Neuronal stem cell (in vitro differentiated cells): Measurements from ENCODE around the gene ANKRD65.
"Not testable (repeated sequence)": the region's sequence is repeated elsewhere in the genome, so short reads cannot be mapped to it uniquely, and the experiment has no call there.

Experiments used
- DNase-seq: peaks from one replicate; pipeline ENCODE4 v3.0.0-alpha.2; 2013; ENCODE audit warnings: low spot score
- H2AFZ ChIP-seq: one replicate; pipeline ENCODE4 v1.6.1; 2013; ENCODE audit warnings: mild to moderate bottlenecking, low read length, inconsistent platforms
- H2AK5ac ChIP-seq: 2 replicates; pipeline ENCODE4 v1.6.1; 2013; ENCODE audit warnings: low read depth, mild to moderate bottlenecking, inconsistent platforms, low read length, moderate library complexity, mixed read lengths
- H2BK120ac ChIP-seq: 2 replicates; pipeline ENCODE4 v1.6.1; 2013; ENCODE audit warnings: low read depth, mild to moderate bottlenecking, inconsistent platforms, low read length, moderate library complexity, mixed read lengths
- H2BK12ac ChIP-seq: one replicate; pipeline ENCODE4 v1.6.1; 2013; ENCODE audit warnings: low read length, inconsistent platforms
- H2BK15ac ChIP-seq: 2 replicates; pipeline ENCODE4 v1.6.1; 2013; ENCODE audit warnings: mild to moderate bottlenecking, low read length, inconsistent platforms, mixed read lengths
- H2BK5ac ChIP-seq: one replicate; pipeline ENCODE4 v1.6.1; 2013; ENCODE audit warnings: inconsistent platforms, mild to moderate bottlenecking, low read length, moderate library complexity
- H3K14ac ChIP-seq: one replicate; pipeline ENCODE4 v1.6.1; 2013; ENCODE audit warnings: low read length, inconsistent platforms
- H3K18ac ChIP-seq: 2 replicates; pipeline ENCODE4 v1.6.1; 2013; ENCODE audit warnings: low read length, inconsistent platforms
- H3K23ac ChIP-seq: 2 replicates; pipeline ENCODE4 v1.6.1; 2013; ENCODE audit warnings: low read depth, mild to moderate bottlenecking, mixed read lengths, low read length, inconsistent platforms; ENCODE audit not compliant: poor library complexity
- H3K27ac ChIP-seq: replicated peaks from 3 replicates; pipeline ENCODE4 v1.5.1; 2013; ENCODE audit warnings: low read length, inconsistent platforms
- H3K27me3 ChIP-seq, 3 experiments: 2 replicates each; pipeline ENCODE4 v1.6.1; 2013; ENCODE audit warnings: low read length in 3 of 3, mild to moderate bottlenecking in 2 of 3, inconsistent platforms in 1 of 3, low read depth in 1 of 3, mixed read lengths in 1 of 3, moderate library complexity in 1 of 3; ENCODE audit not compliant: control insufficient read depth in 3 of 3, insufficient read depth in 3 of 3
- H3K36me3 ChIP-seq, 2 donors: replicated peaks in 1 of 2; 2 replicates each; pipeline ENCODE4 v1.6.1; 2013; ENCODE audit warnings: low read length in 2 of 2; ENCODE audit not compliant: control insufficient read depth in 2 of 2, insufficient read depth in 2 of 2
- H3K4ac ChIP-seq: 2 replicates; pipeline ENCODE4 v1.6.1; 2013; ENCODE audit warnings: inconsistent platforms, mild to moderate bottlenecking, low read length, moderate library complexity
- H3K4me1 ChIP-seq, 2 donors: 1 replicate in 1 of 2; 2 replicates in 1 of 2; pipeline ENCODE4 v1.6.1; 2013; ENCODE audit warnings: low read length in 2 of 2, low read depth in 1 of 2; ENCODE audit not compliant: control insufficient read depth in 2 of 2, insufficient read depth in 1 of 2
- H3K4me2 ChIP-seq: one replicate; pipeline ENCODE4 v1.6.1; 2013; ENCODE audit warnings: mild to moderate bottlenecking, low read length, inconsistent platforms; ENCODE audit not compliant: insufficient read depth, poor library complexity, severe bottlenecking
- H3K4me3 ChIP-seq, 2 donors: 2 replicates each; pipeline ENCODE4 v1.5.1; 2013; ENCODE audit warnings: low read length in 2 of 2, mild to moderate bottlenecking in 2 of 2, inconsistent platforms in 1 of 2, moderate library complexity in 1 of 2
- H3K79me1 ChIP-seq: one replicate; pipeline ENCODE4 v1.6.1; 2013; ENCODE audit warnings: low read depth, mild to moderate bottlenecking, inconsistent platforms, low read length, moderate library complexity
- H3K9ac ChIP-seq: one replicate; pipeline ENCODE4 v1.6.1; 2013; ENCODE audit warnings: mild to moderate bottlenecking, low read depth, low read length, inconsistent platforms; ENCODE audit not compliant: poor library complexity
- H3K9me3 ChIP-seq, 2 donors: replicated peaks in 1 of 2; 2 replicates each; pipeline versions ENCODE3 to v1.6.1; 2013; ENCODE audit warnings: low read length in 2 of 2, mild to moderate bottlenecking in 2 of 2, inconsistent platforms in 1 of 2, low read depth in 1 of 2, mixed read lengths in 1 of 2, moderate library complexity in 1 of 2; ENCODE audit not compliant: control insufficient read depth in 2 of 2, insufficient read depth in 1 of 2
- H4K8ac ChIP-seq: one replicate; pipeline ENCODE4 v1.6.1; 2013; ENCODE audit warnings: low read depth, mild to moderate bottlenecking, inconsistent platforms, low read length, moderate library complexity
- H4K91ac ChIP-seq: one replicate; pipeline ENCODE4 v1.6.1; 2013; ENCODE audit warnings: low read length, low read depth, mild to moderate bottlenecking, inconsistent platforms; ENCODE audit not compliant: poor library complexity
- WGBS, 2 donors: extraction: QIAGEN DNeasy Blood & Tissue Kit; methylation state at CpG; one replicate each; pipeline ENCODE4 v1.1.7; 2013; ENCODE audit warnings: missing lambda C conversion rate in 2 of 2, mixed read lengths in 1 of 2; ENCODE audit not compliant: insufficient read length in 2 of 2, insufficient replicate concordance in 1 of 2; ENCODE audit errors: extremely low coverage in 2 of 2; 5-methylcytosine and 5-hydroxymethylcytosine counted together

The ANKRD65 gene

DNA sequence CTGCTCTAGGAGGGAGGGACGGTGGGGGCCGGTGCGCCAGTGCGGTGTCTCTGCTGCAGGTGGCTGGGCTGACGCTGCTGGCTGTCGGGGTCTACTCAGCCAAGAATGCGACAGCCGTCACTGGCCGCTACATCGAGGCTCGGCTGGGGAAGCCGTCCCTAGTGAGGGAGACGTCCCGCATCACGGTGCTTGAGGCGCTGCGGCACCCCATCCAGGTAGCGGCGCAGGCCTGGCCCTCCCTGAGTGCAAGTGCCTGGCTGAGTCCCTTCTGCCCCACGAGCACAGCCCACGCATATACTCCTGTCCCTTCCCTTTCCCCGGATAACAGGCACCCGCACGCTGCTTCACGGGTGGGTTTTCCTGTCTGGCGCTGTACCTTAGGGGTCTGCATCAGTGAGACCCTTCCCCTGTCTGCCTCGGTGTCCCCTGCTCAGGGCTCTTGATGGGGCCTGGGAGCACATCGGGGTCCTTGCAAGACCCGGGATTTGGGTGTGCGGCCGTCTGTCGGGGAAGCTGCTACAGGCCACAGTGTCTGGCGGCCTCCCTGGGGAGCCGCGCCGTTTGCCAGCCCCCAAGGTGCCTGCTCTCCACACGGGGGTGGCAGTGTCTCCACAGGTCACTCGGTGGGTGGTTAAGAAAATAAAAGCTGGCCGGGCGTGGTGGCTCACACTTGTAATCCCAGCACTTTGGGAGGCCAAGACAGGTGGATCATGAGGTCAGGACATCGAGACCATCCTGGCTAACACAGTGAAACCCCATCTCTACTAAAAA, 33.4 kb upstream of the ANKRD65 start:
- H2BK12ac ChIP-seq, H2AK5ac ChIP-seq, H3K9ac ChIP-seq, H3K79me1 ChIP-seq, H3K27me3 ChIP-seq, H3K4me3 ChIP-seq, H4K91ac ChIP-seq, H2AFZ ChIP-seq, H3K36me3 ChIP-seq, H2BK15ac ChIP-seq, DNase-seq, H4K8ac ChIP-seq, H3K9me3 ChIP-seq, H2BK120ac ChIP-seq, H3K14ac ChIP-seq, H3K4ac ChIP-seq, H2BK5ac ChIP-seq, H3K27ac ChIP-seq, H3K4me1 ChIP-seq, H3K4me2 ChIP-seq, H3K18ac ChIP-seq, H3K23ac ChIP-seq: not testable (repeated sequence)
- no CpG with 5 or more reads among the region's 41 CpGs for WGBS, 2 donors

DNA sequence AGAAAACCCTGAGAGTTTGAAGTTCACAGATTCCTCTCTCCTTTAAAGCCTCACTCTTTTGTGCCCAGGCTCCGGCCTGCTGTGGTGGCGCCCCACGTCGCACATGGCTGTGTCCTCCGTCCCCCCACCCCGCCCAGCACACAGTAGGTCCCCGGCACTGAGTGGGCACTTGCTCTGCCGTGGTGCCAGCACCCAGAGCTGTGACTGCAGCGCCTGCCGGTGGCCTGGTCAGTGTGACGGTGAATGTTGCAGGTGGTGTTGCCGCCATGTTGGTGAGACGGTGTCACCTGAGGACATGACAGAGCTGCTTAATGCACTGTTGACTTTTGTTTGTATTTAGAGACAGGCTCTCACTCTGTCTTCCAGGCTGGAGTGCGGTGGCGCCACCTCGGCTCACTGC, 31.8 kb upstream of the ANKRD65 start:
- H3K27me3 ChIP-seq: peaks cover 0 to 11% (median 0%) of the 10 kb centered on the region in 3 experiments
- no peak overlapping the region for H2AK5ac ChIP-seq
- no peak overlapping the region for H3K4me3 ChIP-seq
- H3K36me3 ChIP-seq: no peaks in the 10 kb centered on the region
- H2BK5ac ChIP-seq: no peak overlapping the region
- no peak overlapping the region for H2BK15ac ChIP-seq
- no peak overlapping the region for H3K9ac ChIP-seq
- H4K8ac ChIP-seq: no peak overlapping the region
- no peak overlapping the region for H3K4ac ChIP-seq
- H2BK12ac ChIP-seq: no peak overlapping the region
- H3K23ac ChIP-seq: no peak overlapping the region
- H3K4me2 ChIP-seq: no peak overlapping the region
- DNase-seq: no peak
- no peaks in the 10 kb centered on the region for H3K9me3 ChIP-seq
- no peaks in the 10 kb centered on the region for H3K4me1 ChIP-seq
- no peak overlapping the region for H2BK120ac ChIP-seq
- H2AFZ ChIP-seq: no peak overlapping the region
- no CpG with 5 or more reads among the region's 16 CpGs for WGBS, 2 donors
- H3K18ac ChIP-seq: no peak overlapping the region
- H3K27ac ChIP-seq: no peak overlapping the region
- H3K14ac ChIP-seq: no peak overlapping the region
- no peaks in the 10 kb centered on the region for H3K79me1 ChIP-seq
- H4K91ac ChIP-seq: no peak overlapping the region

DNA sequence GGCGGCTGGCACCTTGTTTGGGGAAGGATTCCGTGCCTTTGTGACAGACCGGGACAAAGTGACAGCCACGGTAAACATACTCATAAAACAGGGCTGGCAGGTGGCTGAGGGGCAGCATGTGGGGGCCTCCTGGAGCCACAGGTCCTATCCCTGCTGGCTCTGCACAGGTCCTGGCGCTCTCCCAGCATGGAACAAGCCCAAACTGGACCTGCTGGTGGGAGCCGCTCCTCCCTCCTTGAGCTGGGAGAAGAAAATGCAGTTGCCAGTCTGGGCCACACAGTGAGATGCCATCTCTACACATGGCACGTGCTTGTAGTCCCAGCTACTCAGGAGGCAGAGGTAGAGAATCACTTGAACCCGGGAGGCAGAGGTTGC, 31.3 kb upstream of the ANKRD65 start:
- H4K91ac ChIP-seq, H3K14ac ChIP-seq, H3K4ac ChIP-seq: not testable (repeated sequence)

DNA sequence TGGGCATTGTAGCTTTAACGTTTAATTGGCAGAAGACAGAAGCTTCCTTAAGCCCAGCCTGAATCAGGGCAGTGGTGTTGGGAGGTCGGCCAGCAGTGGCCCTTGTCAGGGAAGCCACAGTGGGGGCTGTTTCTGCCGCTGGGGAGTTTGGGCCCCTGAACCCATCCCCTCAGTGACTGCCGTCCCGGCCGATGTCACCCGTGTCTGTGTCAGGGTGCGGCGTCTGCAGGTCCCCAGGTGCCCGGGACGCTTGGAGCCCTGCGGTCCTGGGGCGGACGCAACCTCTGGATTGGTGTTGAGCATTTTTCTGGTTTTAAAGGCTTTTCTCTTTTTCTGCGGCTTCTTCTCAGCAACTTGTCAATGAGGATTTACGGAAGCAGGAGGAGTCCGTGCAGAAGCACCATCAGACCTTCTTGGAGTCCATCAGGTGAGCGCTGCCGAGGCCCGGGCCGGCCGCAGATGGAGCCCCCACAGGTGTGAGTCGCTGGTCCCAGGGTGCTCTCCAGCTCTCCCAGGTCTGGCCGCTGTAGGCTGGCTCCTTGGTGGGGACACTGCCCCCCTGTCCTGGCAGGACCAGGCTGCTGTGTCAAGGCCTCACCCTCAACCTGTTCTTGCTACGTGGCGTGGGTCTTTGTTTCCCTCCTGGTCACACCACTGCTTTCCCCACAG, 30.8 kb upstream of the ANKRD65 start:
- Histone ChIP-seq H3K9ac (peak overlapping the region; percentile 70), H4K8ac (no peak overlapping the region), H3K23ac (peak overlapping the region; percentile 43), H3K27me3 (peaks cover 0 to 11% (median 0%) of the 10 kb centered on the region in 3 experiments), H3K14ac (no peak overlapping the region), H2AK5ac (no peak overlapping the region), H4K91ac (no peak overlapping the region), H3K18ac (peak overlapping the region; percentile 71), H3K4me1 (no peaks in the 10 kb centered on the region), H3K36me3 (no peaks in the 10 kb centered on the region), H2BK5ac (peak overlapping the region; percentile 82), H3K9me3 (no peaks in the 10 kb centered on the region), H3K27ac (no peak overlapping the region), H2BK15ac (no peak overlapping the region), H3K4ac (no peak overlapping the region), H3K79me1 (no peaks in the 10 kb centered on the region), H3K4me3 (no peak overlapping the region), H3K4me2 (no peak overlapping the region), H2BK12ac (peak overlapping the region; percentile 73), H2BK120ac (no peak overlapping the region), H2AFZ (no peak overlapping the region)
- no peak for DNase-seq
- WGBS, 2 donors: no CpG with 5 or more reads among the region's 26 CpGs

More for the DNA sequence above, 31.3 kb upstream of the ANKRD65 start:
- no CpG with 5 or more reads among the region's 8 CpGs for WGBS, 2 donors
- not testable (repeated sequence) for DNase-seq, H3K4me2 ChIP-seq, H2BK120ac ChIP-seq, H3K4me3 ChIP-seq, H3K18ac ChIP-seq, H3K9ac ChIP-seq, H3K27ac ChIP-seq, H4K8ac ChIP-seq, H2BK12ac ChIP-seq, H2AFZ ChIP-seq, H3K23ac ChIP-seq, H3K79me1 ChIP-seq, H2BK15ac ChIP-seq, H3K9me3 ChIP-seq, H3K36me3 ChIP-seq, H3K4me1 ChIP-seq
- peak overlapping the region; percentile 82 for H2BK5ac ChIP-seq
- peak overlapping the region; percentile 84 for H2AK5ac ChIP-seq
- peaks cover 0 to 11% (median 0%) of the 10 kb centered on the region in 3 experiments for H3K27me3 ChIP-seq
